ENCODE data around the gene FARS2.
"Not testable (repeated sequence)": the region's sequence is repeated elsewhere in the genome, so short reads cannot be mapped to it uniquely, and the experiment has no call there.

The FARS2 gene

DNA sequence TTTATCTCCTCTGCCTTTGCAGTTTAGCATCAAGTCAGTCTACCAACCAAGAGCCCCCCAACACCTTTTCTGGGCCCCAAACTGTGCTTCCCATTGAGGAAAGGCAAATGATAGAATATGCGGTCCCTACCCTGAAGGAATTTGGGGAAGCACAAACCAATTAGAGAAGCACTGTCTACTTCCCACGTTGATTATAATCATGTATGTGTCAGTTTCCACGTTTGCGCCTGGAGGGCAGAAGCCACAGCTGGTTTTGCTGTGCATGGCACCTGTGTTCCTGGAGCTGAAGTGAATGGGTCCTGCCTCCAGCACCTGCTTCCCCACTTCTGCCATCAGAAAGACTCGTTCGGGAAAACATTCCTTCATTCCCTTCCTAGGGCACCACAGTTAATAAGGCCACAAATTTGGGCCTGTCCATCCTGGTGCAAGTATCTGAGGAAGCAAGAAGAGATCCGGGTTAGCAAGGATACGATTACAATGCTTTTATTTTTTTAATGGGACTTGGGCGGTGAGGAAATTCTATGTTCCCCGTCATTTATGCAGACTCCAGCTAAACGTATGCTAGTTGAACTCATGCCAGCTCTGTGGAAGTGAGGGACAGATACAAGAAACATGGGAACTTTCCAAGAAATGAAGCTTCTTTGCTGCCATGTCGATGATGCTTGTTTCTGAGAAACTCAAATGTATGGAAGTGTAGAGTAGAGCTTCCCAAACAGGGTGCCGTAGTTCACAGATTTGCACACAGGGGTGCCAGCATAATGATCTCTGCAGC lies 411.9 kb downstream of the FARS2 start:
- DNase-seq: no peak

GRCh38 chr6:5674141-5674540 lies 412.8 kb downstream of the FARS2 start:
- no peak for DNase-seq

DNA sequence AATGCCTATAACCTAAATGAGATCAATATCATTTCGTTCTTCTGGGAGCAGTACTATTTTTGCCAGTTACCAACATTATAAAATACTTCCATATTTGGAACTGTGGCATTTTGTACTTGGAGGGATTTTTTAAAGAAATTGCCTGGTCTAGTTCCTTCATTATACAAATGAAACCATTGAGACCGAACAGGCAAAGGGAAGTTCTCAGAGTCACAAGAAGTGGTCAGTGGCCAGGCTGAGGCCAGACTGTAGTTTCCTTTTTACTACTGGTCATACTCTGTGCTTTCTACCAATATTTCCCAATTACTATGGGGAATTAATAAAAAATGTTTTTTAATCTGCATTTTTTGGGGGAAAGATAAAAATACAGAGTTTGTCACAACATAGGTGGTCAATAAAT lies 413.4 kb downstream of the FARS2 start:
- DNase-seq: no peak

- DNase-seq: no peak
These were observed 415.4 kb downstream of the FARS2 start for GRCh38 chr6:5676701-5677100.

DNA sequence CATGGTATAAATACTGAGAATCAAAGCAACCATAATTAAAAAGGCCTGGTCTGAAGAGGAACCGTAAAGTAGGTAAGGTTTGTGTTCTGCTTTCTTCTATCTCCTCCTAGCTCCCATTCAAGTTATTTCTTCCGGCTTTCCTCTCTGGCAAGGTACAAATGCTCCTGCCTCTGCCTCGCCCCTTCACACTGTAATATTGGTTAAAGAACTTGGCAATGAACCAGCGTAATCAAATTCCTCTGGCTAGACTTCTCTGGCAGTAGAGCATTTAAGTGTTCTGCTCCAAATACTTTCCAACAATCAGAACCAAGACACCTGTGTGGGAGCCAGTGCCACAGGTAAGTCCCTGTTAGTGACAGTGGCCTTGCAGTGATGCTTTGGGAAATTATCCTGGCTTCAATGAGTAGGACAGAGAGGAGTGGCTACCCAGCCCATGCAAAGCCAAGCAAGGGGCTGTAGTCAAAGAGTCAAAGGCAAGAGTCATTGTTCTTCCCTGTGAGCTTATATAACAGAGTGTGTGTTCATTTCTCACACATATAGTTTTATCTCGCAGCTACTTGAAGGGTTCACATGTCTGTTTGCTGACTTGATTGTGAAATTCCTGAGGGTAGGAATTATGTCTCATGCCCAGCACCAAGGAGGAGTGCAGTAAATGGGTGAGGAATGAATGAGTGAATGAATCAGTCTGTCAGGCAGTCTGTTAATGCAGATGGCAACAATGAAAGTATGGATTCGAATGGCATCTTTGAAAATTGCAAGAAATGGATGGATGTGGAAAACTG lies 416.1 kb downstream of the FARS2 start:
- DNase-seq: no peak

DNA sequence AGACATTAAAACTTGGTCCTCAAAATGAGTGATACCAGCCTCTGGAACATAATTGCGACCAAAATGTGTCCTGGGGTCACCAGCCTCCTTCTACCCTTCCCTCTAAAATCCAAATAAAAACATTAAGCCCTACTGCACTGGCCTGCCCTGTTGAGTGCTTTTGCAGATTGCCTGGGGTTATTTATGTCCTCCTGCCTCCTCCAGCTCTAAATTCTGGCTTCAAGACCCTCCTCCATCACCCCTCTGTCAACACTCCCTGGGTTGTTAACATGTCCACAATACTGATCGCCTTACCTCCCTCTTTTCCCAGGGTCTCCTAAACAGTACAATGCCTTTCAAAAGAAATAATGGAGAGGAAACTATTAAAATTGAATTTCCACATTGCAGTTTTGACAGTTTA lies 418.0 kb downstream of the FARS2 start:
- no peak for DNase-seq

GRCh38 chr6:5679691-5680090 lies 418.4 kb downstream of the FARS2 start:
- DNase-seq: no peak

DNA sequence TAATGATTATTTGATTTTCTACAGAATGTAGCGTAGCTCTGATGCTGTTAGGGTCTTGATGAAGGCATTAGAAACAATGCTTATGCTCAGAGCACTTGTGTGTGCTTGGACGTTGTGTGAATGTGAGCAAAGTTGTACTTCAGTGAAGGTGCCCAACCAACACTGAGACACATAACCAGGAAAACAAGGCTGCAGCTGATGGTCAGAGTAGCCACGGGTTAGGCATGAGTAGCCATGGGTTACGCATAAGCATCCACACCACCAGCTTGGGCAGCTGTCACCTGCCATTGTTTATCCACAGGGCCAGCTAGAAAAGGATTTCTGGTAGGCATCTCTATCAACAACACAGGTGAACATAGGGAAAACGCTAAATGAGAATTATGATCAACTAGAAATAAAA lies 418.8 kb downstream of the FARS2 start:
- no peak for DNase-seq

- no peak for DNase-seq
These were observed 420.2 kb downstream of the FARS2 start for GRCh38 chr6:5681480-5681879.

- DNase-seq: no peak
These were observed 421.2 kb downstream of the FARS2 start for GRCh38 chr6:5682530-5682929.

- not testable (repeated sequence) for DNase-seq
These were observed 422.4 kb downstream of the FARS2 start for GRCh38 chr6:5683747-5684146.

DNA sequence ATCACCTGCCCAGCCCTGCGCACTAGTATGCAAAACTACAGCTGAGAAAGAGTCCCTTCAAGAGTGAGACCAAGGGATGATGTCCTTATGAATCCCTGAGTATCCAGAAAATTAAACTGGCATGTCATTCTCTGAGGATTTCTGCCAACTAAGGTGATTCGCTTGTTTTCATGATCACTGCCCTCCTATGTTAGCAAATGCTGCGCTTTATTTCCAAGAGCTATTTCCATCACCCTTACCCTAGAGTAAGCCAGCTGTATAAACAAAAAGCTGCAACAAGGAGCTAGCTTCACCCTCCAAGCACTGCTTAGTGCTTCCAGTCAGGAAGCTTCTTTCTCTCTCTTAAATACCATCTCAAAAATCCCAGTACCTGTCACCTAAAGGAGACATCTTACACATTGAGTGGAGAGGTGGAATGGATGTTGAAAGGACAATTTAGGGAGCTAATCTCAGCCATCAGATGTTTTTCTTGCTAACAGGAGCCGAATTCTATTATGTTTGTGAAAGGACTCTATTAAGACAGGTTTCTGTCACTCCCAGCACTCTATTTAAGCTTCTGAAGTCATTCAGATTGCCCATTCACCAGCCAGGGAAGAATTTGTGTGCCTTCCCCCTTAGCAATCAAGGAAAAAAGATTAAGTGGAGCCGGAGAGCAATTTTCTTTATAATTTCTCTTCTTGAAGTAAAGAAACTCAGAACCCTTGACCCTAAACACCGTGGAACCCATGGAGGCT lies 423.2 kb downstream of the FARS2 start:
- no peak for DNase-seq

- no peak for DNase-seq
These were observed 432.2 kb downstream of the FARS2 start for GRCh38 chr6:5693225-5694145.

GRCh38 chr6:5695260-5696245 lies 434.2 kb downstream of the FARS2 start:
- DNase-seq: no peak

- no peak for DNase-seq
These were observed 436.2 kb downstream of the FARS2 start for GRCh38 chr6:5697508-5697907.

DNA sequence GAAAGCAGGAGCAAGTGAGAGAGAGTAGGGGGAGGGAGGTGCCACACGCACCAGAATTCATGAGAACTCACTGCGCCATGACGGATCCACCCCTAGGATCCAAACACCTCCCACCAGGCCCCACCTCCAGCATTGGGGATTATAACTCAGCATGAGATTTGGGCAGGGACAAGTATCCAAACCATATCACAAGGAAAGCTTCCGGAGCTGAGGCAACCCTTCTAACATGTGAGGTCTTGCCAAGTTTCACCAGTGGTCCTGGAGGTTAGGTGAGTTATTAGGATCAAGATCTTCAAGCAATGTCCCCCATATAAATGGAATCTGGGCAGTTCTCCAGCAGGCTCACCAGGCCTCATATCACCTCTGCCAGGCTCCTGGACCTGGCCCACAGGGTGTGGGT lies 437.0 kb downstream of the FARS2 start:
- DNase-seq: no peak

DNA sequence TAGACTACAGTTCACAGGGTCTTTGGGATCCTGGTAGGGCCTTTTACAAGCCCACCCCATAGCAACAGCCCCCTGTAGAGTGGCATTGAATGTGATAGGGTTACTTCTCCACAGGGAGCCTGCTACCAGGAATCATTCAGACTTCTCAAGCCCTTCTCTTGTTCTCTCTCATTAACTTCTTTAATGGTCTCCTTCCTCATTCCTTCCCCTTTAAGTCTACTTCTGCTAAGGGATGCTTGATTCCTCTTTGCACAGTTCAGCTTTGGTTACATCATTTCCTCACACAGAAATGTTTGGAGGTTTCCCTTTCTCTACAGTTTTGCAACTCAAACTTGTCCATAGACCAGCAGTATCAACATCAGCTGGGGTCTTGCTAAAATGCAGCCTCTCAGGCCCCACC lies 437.8 kb downstream of the FARS2 start:
- DNase-seq: not testable (repeated sequence)

GRCh38 chr6:5701174-5701573 lies 439.9 kb downstream of the FARS2 start:
- no peak for DNase-seq

DNA sequence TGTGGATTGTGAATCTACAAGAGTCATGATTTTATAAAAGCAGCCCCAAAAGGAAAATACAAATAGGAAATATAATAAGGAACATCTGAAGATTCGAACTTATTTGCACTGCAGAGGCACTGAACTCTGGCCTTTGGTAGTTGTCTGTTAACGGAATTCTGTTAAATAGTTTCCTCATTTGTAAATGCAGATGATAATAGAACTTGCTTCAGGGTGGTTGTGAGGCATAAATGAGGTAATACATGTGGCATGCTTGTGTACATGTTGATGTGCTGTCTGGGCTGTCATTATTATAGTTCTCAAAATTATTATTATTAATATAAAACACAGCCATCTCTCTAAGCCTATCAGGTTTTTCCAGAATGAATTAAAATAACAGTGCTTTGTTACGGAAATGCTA lies 443.4 kb downstream of the FARS2 start:
- no peak for DNase-seq

GRCh38 chr6:5705252-5705651 lies 443.9 kb downstream of the FARS2 start:
- DNase-seq: no peak

Measured in activated CD4-positive, alpha-beta T cell treated with anti-CD3 and anti-CD28 coated beads, Interleukin-2, Interleukin-6, amounts not matched to agents 100 ng/mL and 50 ng/mL, durations not matched to agents 16 hours and 8 hours (primary cell).